AG04449 (cell line): Measurements from ENCODE around the gene AHR.

Source experiments
- CTCF ChIA-PET: fragments of 350-600 bp; formaldehyde crosslinking; extraction: SDS; loops from one replicate; lab custom pipeline; 2021; ENCODE audit warnings: antibody characterized with exemption; lab: Yijun Ruan, JAX
- POLR2A ChIA-PET: fragments of 400-600, 350-600 bp; formaldehyde crosslinking; extraction: SDS; loops from one replicate; lab custom pipeline; 2020; ENCODE audit warnings: antibody characterized with exemption, inconsistent platforms; lab: Yijun Ruan, JAX
- DNase-seq: peaks from one replicate; pipeline ENCODE4 v3.0.0-alpha.2; 2010; ENCODE audit warnings: low read depth, low spot score
- H3K4me3 ChIP-seq: 2 replicates; pipeline ENCODE4 v1.5.1; 2011; ENCODE audit warnings: low read depth, mild to moderate bottlenecking, control low read depth, low read length
- CTCF ChIP-seq: IDR thresholded peaks from one replicate; pipeline ENCODE4 v1.5.1; 2011; ENCODE audit warnings: mild to moderate bottlenecking, moderate library complexity, low read length, control low read depth, inconsistent platforms; ENCODE audit not compliant: insufficient read depth; ENCODE audit errors: missing control alignments

AHR gene

GRCh38 chr7:17315974-17316373 is 17.5 kb downstream of the AHR start:
- no peak overlapping the region for H3K4me3 ChIP-seq
- CTCF ChIA-PET, result interaction anchor here (1.4 kb wide), 1 partner anchor 398 kb away, joined by 3 read pairs; no protein-coding TSS in a partner anchor
- DNase-seq, result no peak
- TF ChIP-seq CTCF, result no peak
- POLR2A ChIA-PET, result no interaction called here

GRCh38 chr7:17318146-17318545 is 19.7 kb downstream of the AHR start:
- no peak overlapping the region for H3K4me3 ChIP-seq
- ChIA-PET CTCF (interaction anchor here (1.1 kb wide), 2 partner anchors 17 to 335 kb away, joined by 4 read pairs; no protein-coding TSS in a partner anchor), POLR2A (no interaction called here)
- peak; percentile 45 for DNase-seq
- no peak for TF ChIP-seq CTCF

- H3K4me3 ChIP-seq, result no peak overlapping the region
- TF ChIP-seq CTCF, result no peak
- ChIA-PET CTCF (interaction anchor here (1.0 to 1.6 kb wide), 2 partner anchors 212 to 398 kb away, joined by 3 read pairs; no protein-coding TSS in a partner anchor), POLR2A (no interaction called here)
- DNase-seq, result no peak
Measured at GRCh38 chr7:17319164-17320101, 21.0 kb downstream of the AHR start.

- CTCF ChIA-PET, result interaction anchor here (1.6 kb wide), 1 partner anchor 212 kb away, joined by 3 read pairs; no protein-coding TSS in a partner anchor
- no peak for TF ChIP-seq CTCF
- POLR2A ChIA-PET, result no interaction called here
- no peak overlapping the region for H3K4me3 ChIP-seq
- no peak for DNase-seq
Measured at GRCh38 chr7:17320102-17320497, 21.6 kb downstream of the AHR start.

- POLR2A ChIA-PET, result interaction anchor here (1.7 kb wide), 1 partner anchor 10 kb away, joined by 3 read pairs; no protein-coding TSS in a partner anchor
- CTCF ChIA-PET, result interaction anchor here (1.6 to 1.8 kb wide), 2 partner anchors 9 to 211 kb away, joined by 3 to 7 read pairs; no protein-coding TSS in a partner anchor
- no peak for TF ChIP-seq CTCF
- H3K4me3 ChIP-seq, result no peak overlapping the region
- no peak for DNase-seq
Measured at GRCh38 chr7:17320657-17321056, 22.2 kb downstream of the AHR start.

- DNase-seq, result no peak
- no peak overlapping the region for H3K4me3 ChIP-seq
- ChIA-PET CTCF (interaction anchor here (0.9 kb wide), 1 partner anchor 342 kb away, joined by 3 read pairs; no protein-coding TSS in a partner anchor), POLR2A (no interaction called here)
- TF ChIP-seq CTCF, result no peak
Measured at GRCh38 chr7:17325364-17325763, 26.9 kb downstream of the AHR start.
